A673 (cell line): ENCODE results near the gene OR6B1. TPM values are rescaled to one million over a fixed set of nuclear protein-coding genes. Genes with fewer than 3 reads are reported as not detected.
A peak's percentile ranks its signal among the peaks of the same experiment; 100 is the strongest.

Source experiments
- BruUV-seq: library from RNA; stranded (reverse); fragments of 400-500 nt; replicated peaks from 2 replicates; lab custom pipeline; 2021; lab: Mats Ljungman, UMichigan
- CTCF ChIA-PET: fragments of 300-600 bp; sonication (Branson Sonifier 250); formaldehyde crosslinking; loops from one replicate; lab custom pipeline; 2022; ENCODE audit warnings: antibody characterized with exemption; lab: Charles Lee
- POLR2A ChIA-PET: fragments of 300-600 bp; sonication (Branson Sonifier 250); formaldehyde crosslinking; loops from one replicate; lab custom pipeline; 2022; ENCODE audit warnings: antibody characterized with exemption; ENCODE audit not compliant: low non-redundant PET; lab: Charles Lee
- DNase-seq: peaks from one replicate; pipeline ENCODE4 v3.0.0-alpha.2; 2015; ENCODE audit warnings: low spot score
- H3K27ac ChIP-seq: fragments of 200-600 bp; sonication (generic); 2 replicates; pipeline ENCODE4 v1.5.1; 2016; ENCODE audit warnings: mixed run types, low read depth, mild to moderate bottlenecking, mixed read lengths, antibody characterized with exemption, low read length; ENCODE audit not compliant: poor library complexity, severe bottlenecking
- H3K27me3 ChIP-seq: fragments of 200-600 bp; sonication (generic); replicated peaks from 2 replicates; pipeline ENCODE4 v1.6.1; 2017; ENCODE audit warnings: mixed run types, low read depth, mild to moderate bottlenecking, mixed read lengths, antibody characterized with exemption, low read length; ENCODE audit not compliant: insufficient read depth, poor library complexity
- H3K36me3 ChIP-seq: fragments of 200-600 bp; sonication (generic); 2 replicates; pipeline ENCODE4 v1.6.1; 2016; ENCODE audit warnings: mixed run types, mild to moderate bottlenecking, mixed read lengths, antibody characterized with exemption, low read length; ENCODE audit not compliant: insufficient read depth, poor library complexity, severe bottlenecking
- H3K4me1 ChIP-seq: fragments of 200-600 bp; sonication (generic); 2 replicates; pipeline ENCODE4 v1.6.1; 2017; ENCODE audit warnings: mixed run types, mild to moderate bottlenecking, mixed read lengths, antibody characterized with exemption, low read length; ENCODE audit not compliant: insufficient read depth, poor library complexity, severe bottlenecking
- H3K4me3 ChIP-seq: fragments of 200-600 bp; sonication (generic); 2 replicates; pipeline ENCODE4 v1.5.1; 2016; ENCODE audit warnings: low read depth, mixed run types, mild to moderate bottlenecking, mixed read lengths, low read length; ENCODE audit not compliant: poor library complexity, severe bottlenecking
- H3K9me3 ChIP-seq: fragments of 200-600 bp; sonication (generic); 2 replicates; pipeline ENCODE4 v1.6.1; 2016; ENCODE audit warnings: mixed run types, low read depth, mild to moderate bottlenecking, mixed read lengths, antibody characterized with exemption, low read length; ENCODE audit not compliant: poor library complexity, severe bottlenecking
- EZH2 ChIP-seq: fragments of 200-600 bp; sonication (generic); IDR thresholded peaks from 2 replicates; pipeline ENCODE4 v1.6.1; 2017; ENCODE audit warnings: borderline replicate concordance, low read depth, mild to moderate bottlenecking, mixed read lengths, antibody characterized with exemption, low read length; ENCODE audit not compliant: poor library complexity, severe bottlenecking
- intact Hi-C: fragments of 100-400 bp; cut with micrococcal nuclease; formaldehyde crosslinking; loops from one replicate; pipeline ENCODE4 v1.10.0; 2022; ENCODE audit not compliant: unreplicated experiment
- total RNA-seq: library from RNA; stranded (reverse); gene quantifications from 2 replicates; pipeline ENCODE4 v1.2.3, GENCODE V29; 2021
- TF ChIP-seq, protein P1 (sequence below): fragments of 300-800, 200-600 bp; sonication (generic); conservative IDR thresholded peaks from 2 replicates; pipeline ENCODE4 v1.5.1; 2017; ENCODE audit warnings: low read depth, mild to moderate bottlenecking, antibody characterized with exemption, low read length, moderate library complexity, mixed read lengths

Gene OR6B1
- total RNA-seq, 1 experiment from 2014 or later, result not detected

DNA sequence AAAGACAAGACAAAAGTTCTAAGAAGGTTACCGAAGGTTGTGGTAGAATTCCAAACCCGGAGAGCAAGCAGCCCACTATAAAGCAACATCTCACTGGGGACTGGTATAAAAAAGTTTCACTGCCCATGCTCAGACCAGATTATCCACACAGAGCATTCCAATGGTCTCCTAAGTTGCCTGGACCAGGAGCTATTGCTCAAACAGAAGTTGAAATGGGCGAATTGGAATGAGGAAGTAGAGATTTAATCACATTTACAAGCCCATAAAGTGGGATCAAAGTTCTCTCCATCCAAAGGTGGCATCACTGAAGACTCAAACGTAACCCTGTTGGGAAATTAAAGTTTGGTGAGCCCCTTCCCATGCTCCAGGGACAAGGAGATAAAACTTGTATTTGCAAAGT, 25.7 kb upstream of the OR6B1 start:
- no TSS peak for BruUV-seq

DNA sequence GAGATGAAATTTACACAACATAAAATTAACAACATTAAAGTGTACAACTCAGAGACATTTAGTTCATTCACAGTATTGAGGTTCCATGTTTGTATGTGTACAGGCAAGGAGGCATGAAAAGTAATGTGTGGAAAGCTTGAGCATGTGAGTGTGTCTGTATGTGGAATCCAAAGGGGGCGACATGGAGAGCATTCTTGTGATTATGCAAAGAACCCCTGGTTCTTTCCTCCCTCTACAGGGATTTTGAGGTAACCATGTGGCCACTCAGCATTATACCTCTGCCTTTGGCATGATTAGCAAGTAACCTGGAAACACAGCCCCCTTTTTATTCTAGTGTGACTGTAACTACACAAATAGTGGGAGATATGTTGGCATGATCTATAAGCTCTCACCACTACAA, 24.5 kb upstream of the OR6B1 start:
- Histone ChIP-seq H3K27me3 (no peaks in the 10 kb centered on the region), H3K27ac (no peak overlapping the region), H3K4me3 (no peak overlapping the region), H3K36me3 (no peaks in the 10 kb centered on the region), H3K9me3 (no peaks in the 10 kb centered on the region), H3K4me1 (no peaks in the 10 kb centered on the region)
- no TSS peak for BruUV-seq
- peak; percentile 34 for DNase-seq
- intact Hi-C loops, result no loop called here
- ChIA-PET POLR2A (no interaction called here), CTCF (no interaction called here)
- TF ChIP-seq EZH2, result no peak
- TF ChIP-seq, protein P1, sequence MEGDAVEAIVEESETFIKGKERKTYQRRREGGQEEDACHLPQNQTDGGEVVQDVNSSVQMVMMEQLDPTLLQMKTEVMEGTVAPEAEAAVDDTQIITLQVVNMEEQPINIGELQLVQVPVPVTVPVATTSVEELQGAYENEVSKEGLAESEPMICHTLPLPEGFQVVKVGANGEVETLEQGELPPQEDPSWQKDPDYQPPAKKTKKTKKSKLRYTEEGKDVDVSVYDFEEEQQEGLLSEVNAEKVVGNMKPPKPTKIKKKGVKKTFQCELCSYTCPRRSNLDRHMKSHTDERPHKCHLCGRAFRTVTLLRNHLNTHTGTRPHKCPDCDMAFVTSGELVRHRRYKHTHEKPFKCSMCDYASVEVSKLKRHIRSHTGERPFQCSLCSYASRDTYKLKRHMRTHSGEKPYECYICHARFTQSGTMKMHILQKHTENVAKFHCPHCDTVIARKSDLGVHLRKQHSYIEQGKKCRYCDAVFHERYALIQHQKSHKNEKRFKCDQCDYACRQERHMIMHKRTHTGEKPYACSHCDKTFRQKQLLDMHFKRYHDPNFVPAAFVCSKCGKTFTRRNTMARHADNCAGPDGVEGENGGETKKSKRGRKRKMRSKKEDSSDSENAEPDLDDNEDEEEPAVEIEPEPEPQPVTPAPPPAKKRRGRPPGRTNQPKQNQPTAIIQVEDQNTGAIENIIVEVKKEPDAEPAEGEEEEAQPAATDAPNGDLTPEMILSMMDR, result peak; percentile 21; the same call in 1 of the 2 replicates

More for the DNA sequence above, 25.7 kb upstream of the OR6B1 start:
- no peaks in the 10 kb centered on the region for H3K36me3 ChIP-seq
- H3K27ac ChIP-seq, result no peak overlapping the region
- no peaks in the 10 kb centered on the region for H3K27me3 ChIP-seq
- DNase-seq, result no peak
- no peaks in the 10 kb centered on the region for H3K9me3 ChIP-seq
- intact Hi-C loops, result no loop called here
- TF ChIP-seq, protein P1, result no peak
- no peak for TF ChIP-seq EZH2
- POLR2A ChIA-PET, result no interaction called here
- CTCF ChIA-PET, result no interaction called here
- H3K4me3 ChIP-seq, result no peak overlapping the region
- no peaks in the 10 kb centered on the region for H3K4me1 ChIP-seq

DNA sequence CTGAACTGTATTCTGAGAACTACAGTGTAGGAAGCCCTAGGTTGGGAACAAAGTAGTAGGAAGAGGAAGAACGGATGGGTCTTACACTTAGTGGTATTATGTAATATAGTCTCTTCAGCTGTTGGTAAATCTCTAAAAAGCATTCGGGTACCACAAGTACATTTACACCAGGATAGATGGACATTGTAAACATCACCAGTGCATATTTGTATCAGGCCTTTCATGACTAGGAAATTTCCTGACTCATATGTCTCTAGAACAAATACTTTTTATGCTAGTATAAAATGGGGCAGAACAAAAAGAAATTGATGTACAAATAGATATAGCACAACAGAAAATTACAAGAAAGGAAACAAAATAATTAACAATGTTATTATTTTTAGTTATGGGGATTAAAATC, 21.5 kb upstream of the OR6B1 start:
- Histone ChIP-seq H3K4me1 (no peaks in the 10 kb centered on the region), H3K4me3 (no peak overlapping the region), H3K27me3 (no peaks in the 10 kb centered on the region), H3K9me3 (no peaks in the 10 kb centered on the region), H3K27ac (no peak overlapping the region), H3K36me3 (no peaks in the 10 kb centered on the region)
- ChIA-PET CTCF (no interaction called here), POLR2A (no interaction called here)
- intact Hi-C loops, result no loop called here
- DNase-seq, result no peak
- BruUV-seq, result no TSS peak
- TF ChIP-seq, protein P1, result no peak
- TF ChIP-seq EZH2, result no peak
